DND-41 (cell line): Measurements from ENCODE around the gene SHMT2.

ENCODE experiments used
- ATAC-seq: fragments of 200-7000 bp; cut with Tn5 transposase; 3 replicates; pipeline ENCODE4 v1.9.1; 2021; ENCODE audit warnings: low read depth; ENCODE audit not compliant: insufficient read depth
- DNase-seq: peaks from one replicate; pipeline ENCODE4 v3.0.0-alpha.2; 2020
- H2AFZ ChIP-seq: 2 replicates; pipeline ENCODE4 v1.6.0; 2012; ENCODE audit warnings: low read depth, low read length
- H3K27ac ChIP-seq: 2 replicates; pipeline ENCODE4 v1.5.1; 2012; ENCODE audit warnings: low read length, inconsistent platforms
- H3K27me3 ChIP-seq: fragments of 200-600 bp; sonication (generic); 2 replicates; pipeline ENCODE4 v1.6.0; 2012; ENCODE audit warnings: low read length, mild to moderate bottlenecking, inconsistent platforms; ENCODE audit not compliant: insufficient read depth, poor library complexity
- H3K36me3 ChIP-seq: 2 replicates; pipeline ENCODE4 v1.5.1; 2012; ENCODE audit warnings: low read length, inconsistent platforms; ENCODE audit not compliant: insufficient read depth
- H3K4me1 ChIP-seq: 2 replicates; pipeline ENCODE4 v1.5.1; 2012; ENCODE audit warnings: mild to moderate bottlenecking, low read length; ENCODE audit not compliant: insufficient read depth
- H3K4me2 ChIP-seq: 2 replicates; pipeline ENCODE4 v1.6.0; 2012; ENCODE audit warnings: mild to moderate bottlenecking, moderate library complexity, low read length, inconsistent platforms; ENCODE audit not compliant: insufficient read depth
- H3K4me3 ChIP-seq, 2 experiments: fragments of 200-600 bp in 1 of 2; shearing (Covaris generic) in 1 of 2; 2 replicates each; pipeline ENCODE4 v1.5.1; 2012 to 2016; ENCODE audit warnings: inconsistent platforms in 2 of 2, low read length in 2 of 2, mild to moderate bottlenecking in 2 of 2, low read depth in 1 of 2, moderate library complexity in 1 of 2
- H3K79me2 ChIP-seq: 2 replicates; pipeline ENCODE4 v1.6.0; 2012; ENCODE audit warnings: low read length, inconsistent platforms; ENCODE audit not compliant: insufficient read depth
- H3K9ac ChIP-seq: 2 replicates; pipeline ENCODE4 v1.6.0; 2012; ENCODE audit warnings: low read depth, mild to moderate bottlenecking, inconsistent platforms, low read length, moderate library complexity
- H3K9me3 ChIP-seq: 2 replicates; pipeline ENCODE4 v1.5.1; 2012; ENCODE audit warnings: low read length, moderate library complexity, mild to moderate bottlenecking, inconsistent platforms; ENCODE audit not compliant: insufficient read depth, severe bottlenecking
- H4K20me1 ChIP-seq: 2 replicates; pipeline ENCODE4 v1.6.0; 2012; ENCODE audit warnings: low read length; ENCODE audit not compliant: insufficient read depth
- EZH2 ChIP-seq: IDR thresholded peaks from 3 replicates; pipeline ENCODE4 v1.6.1; 2012; ENCODE audit warnings: borderline replicate concordance, low read depth, mild to moderate bottlenecking, moderate library complexity, low read length, inconsistent platforms; ENCODE audit not compliant: severe bottlenecking
- TF ChIP-seq, protein P1 (sequence below): IDR thresholded peaks from 2 replicates; pipeline ENCODE4 v1.5.1; 2012; ENCODE audit warnings: borderline replicate concordance, low read length, moderate library complexity, mild to moderate bottlenecking; ENCODE audit not compliant: poor library complexity, severe bottlenecking; ENCODE audit errors: extremely low read depth

The SHMT2 gene

DNA sequence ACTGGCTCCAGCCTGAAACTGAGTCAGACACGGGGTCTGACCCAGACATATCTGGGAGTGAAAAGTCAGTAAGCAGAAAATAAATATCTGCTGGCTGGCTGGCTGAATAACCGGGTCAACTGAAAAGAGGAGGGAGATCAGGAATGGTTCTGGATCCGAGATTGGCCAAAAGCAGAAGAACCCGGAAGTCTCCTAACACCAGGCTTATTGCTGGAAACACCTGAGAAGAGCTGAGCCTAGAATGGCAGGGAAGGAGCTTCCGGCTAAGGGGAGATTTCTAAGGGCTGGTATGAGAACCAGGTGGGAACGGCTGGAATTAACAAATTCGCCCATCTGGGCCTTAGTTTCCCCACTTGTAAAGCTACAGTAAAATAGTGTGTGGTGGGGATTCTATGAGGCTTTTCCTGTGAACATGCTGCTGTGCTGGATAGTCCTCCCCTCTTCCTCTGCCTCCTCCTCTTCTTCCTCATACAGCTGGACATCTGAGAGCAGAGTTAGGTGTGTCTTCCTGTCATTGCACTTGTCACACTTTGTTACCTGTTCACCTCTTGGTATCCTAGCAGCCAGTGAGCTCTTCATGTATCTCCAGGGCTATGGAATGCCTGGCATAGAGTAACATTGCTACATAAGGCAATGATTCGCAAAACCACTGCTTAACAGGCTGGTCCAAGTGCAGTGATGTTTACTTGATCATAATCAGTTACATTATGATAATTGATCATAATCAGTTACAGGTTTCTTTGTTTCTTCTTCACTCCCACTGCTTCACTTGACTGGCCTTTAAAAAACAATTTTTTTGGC is 2.0 kb upstream of the SHMT2 start:
- H3K9ac ChIP-seq, result no peak overlapping the region
- no peak for ATAC-seq
- peaks cover 42% of the 10 kb centered on the region for H3K4me1 ChIP-seq
- no peak overlapping the region for H3K4me2 ChIP-seq
- H2AFZ ChIP-seq, result no peak overlapping the region
- peaks cover 5% of the 10 kb centered on the region for H3K27me3 ChIP-seq
- H3K36me3 ChIP-seq, result peaks cover 21% of the 10 kb centered on the region
- H3K79me2 ChIP-seq, result peaks cover 30% of the 10 kb centered on the region
- H3K27ac ChIP-seq, result no peak overlapping the region
- no peak for DNase-seq
- no peaks in the 10 kb centered on the region for H3K9me3 ChIP-seq
- no peak for TF ChIP-seq EZH2
- TF ChIP-seq, protein P1, sequence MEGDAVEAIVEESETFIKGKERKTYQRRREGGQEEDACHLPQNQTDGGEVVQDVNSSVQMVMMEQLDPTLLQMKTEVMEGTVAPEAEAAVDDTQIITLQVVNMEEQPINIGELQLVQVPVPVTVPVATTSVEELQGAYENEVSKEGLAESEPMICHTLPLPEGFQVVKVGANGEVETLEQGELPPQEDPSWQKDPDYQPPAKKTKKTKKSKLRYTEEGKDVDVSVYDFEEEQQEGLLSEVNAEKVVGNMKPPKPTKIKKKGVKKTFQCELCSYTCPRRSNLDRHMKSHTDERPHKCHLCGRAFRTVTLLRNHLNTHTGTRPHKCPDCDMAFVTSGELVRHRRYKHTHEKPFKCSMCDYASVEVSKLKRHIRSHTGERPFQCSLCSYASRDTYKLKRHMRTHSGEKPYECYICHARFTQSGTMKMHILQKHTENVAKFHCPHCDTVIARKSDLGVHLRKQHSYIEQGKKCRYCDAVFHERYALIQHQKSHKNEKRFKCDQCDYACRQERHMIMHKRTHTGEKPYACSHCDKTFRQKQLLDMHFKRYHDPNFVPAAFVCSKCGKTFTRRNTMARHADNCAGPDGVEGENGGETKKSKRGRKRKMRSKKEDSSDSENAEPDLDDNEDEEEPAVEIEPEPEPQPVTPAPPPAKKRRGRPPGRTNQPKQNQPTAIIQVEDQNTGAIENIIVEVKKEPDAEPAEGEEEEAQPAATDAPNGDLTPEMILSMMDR, result no peak
- H4K20me1 ChIP-seq, result peaks cover 30% of the 10 kb centered on the region
- no peak overlapping the region for H3K4me3 ChIP-seq

DNA sequence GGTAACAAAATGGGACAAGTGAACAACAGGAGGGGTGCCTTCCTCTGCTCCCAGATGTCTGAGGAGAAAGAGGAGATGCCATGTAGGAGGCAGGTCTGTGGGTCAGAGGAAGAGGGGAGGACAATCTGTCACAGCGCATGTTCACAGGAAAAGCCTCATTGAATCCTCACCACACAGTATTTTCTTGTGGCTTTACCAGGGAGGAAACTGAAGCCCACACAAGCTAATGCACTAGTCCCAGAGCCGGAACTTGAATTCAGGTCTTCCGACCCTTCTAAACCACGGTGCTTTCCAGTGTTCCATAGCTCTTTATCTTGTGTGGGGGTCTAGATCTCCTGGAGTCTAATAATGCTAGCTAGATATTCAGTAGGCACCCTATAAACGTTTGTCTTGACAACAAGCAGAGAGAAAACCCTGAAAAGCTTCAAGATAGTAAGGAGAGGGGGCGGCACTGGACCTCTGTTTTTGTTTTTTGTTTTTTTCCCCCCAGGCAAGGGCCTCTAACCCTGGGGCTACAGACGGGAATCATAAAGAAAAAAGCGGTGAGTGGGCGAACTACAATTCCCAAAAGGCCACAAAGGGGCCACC is 371 bp upstream of the SHMT2 start:
- Histone ChIP-seq H3K4me3 (peak overlapping the region; percentile 52 to 67), H3K9me3 (no peaks in the 10 kb centered on the region), H3K36me3 (peaks cover 37% of the 10 kb centered on the region), H3K9ac (peak overlapping the region; percentile 83), H3K4me1 (peaks cover 51% of the 10 kb centered on the region), H3K27ac (peak overlapping the region; percentile 91), H4K20me1 (peaks cover 42% of the 10 kb centered on the region), H3K4me2 (peak overlapping the region; percentile 85), H3K27me3 (no peaks in the 10 kb centered on the region), H2AFZ (peak overlapping the region; percentile 86), H3K79me2 (peaks cover 35% of the 10 kb centered on the region)
- DNase-seq, result peak; percentile 66
- TF ChIP-seq, protein P1, result no peak
- no peak for TF ChIP-seq EZH2
- ATAC-seq, result peak; percentile 69

DNA sequence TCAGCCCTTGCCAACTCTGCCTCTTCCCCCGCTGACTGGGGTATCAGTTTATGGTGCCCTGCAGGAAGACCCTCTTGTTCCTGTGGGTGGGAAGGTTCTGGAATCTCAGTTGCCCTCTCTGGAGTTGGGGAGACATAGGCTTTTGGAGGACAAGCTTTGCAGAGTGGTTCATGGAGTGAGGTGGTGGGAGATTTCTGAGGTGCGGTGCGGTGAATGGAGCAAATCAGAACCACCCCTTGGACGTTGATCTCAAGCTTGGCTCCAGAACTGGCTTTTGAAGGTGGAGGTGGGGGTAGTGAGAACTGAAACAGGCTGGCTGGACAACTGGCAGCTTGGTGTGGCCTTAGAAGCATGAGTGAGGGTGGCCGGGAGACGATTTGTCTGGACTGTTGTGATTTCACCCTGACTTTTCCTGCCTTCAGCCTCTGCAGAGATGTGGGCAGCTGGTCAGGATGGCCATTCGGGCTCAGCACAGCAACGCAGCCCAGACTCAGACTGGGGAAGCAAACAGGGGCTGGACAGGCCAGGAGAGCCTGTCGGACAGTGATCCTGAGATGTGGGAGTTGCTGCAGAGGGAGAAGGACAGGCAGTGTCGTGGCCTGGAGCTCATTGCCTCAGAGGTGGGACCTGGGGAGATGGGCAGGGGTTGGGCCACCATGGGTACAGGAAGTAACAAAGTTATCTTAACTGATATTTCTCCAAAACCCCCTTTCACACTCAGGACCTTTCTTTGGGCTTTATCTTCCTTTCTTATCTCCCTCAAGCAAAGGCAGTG is 1.1 kb downstream of the SHMT2 start:
- Histone ChIP-seq H3K79me2 (peaks cover 35% of the 10 kb centered on the region), H3K4me1 (peaks cover 49% of the 10 kb centered on the region), H3K27me3 (no peaks in the 10 kb centered on the region), H3K9ac (peak overlapping the region; percentile 83), H3K4me3 (peak overlapping the region; percentile 52 to 67), H3K27ac (peak overlapping the region; percentile 91), H3K9me3 (no peaks in the 10 kb centered on the region), H4K20me1 (peaks cover 50% of the 10 kb centered on the region), H3K4me2 (peak overlapping the region; percentile 85), H3K36me3 (peaks cover 49% of the 10 kb centered on the region), H2AFZ (no peak overlapping the region)
- no peak for DNase-seq
- ATAC-seq, result no peak
- TF ChIP-seq, protein P1, result no peak
- no peak for TF ChIP-seq EZH2
